GM23248 (cell line): ENCODE measurements around the gene ZNF33A. TPM values are rescaled to one million over a fixed set of nuclear protein-coding genes. Genes with fewer than 3 reads are reported as not detected.
A peak's percentile ranks its signal among the peaks of the same experiment; 100 is the strongest.
"Not testable (repeated sequence)": the region's sequence is repeated elsewhere in the genome, so short reads cannot be mapped to it uniquely, and the experiment has no call there.

Experiments
- DNase-seq: peaks from one replicate; pipeline ENCODE4 v3.0.0-alpha.2; 2015
- H2AFZ ChIP-seq: fragments of 200-600 bp; sonication (generic); 2 replicates; pipeline ENCODE4 v1.6.1; 2016; ENCODE audit warnings: antibody characterized with exemption
- H3F3A ChIP-seq: fragments of 200-600 bp; sonication (generic); 2 replicates; pipeline ENCODE4 v1.6.1; 2016; ENCODE audit warnings: mild to moderate bottlenecking, antibody characterized with exemption, mixed run types; ENCODE audit not compliant: insufficient read depth
- H3K27ac ChIP-seq: fragments of 200-600 bp; sonication (generic); 2 replicates; pipeline ENCODE4 v1.5.1; 2016; ENCODE audit warnings: mild to moderate bottlenecking
- H3K27me3 ChIP-seq: fragments of 200-600 bp; sonication (generic); replicated peaks from 2 replicates; pipeline ENCODE4 v1.6.1; 2016; ENCODE audit warnings: mild to moderate bottlenecking; ENCODE audit not compliant: insufficient read depth
- H3K36me3 ChIP-seq: fragments of 200-600 bp; sonication (generic); 2 replicates; pipeline ENCODE4 v1.6.1; 2016; ENCODE audit warnings: low read depth, mild to moderate bottlenecking
- H3K4me1 ChIP-seq: fragments of 200-600 bp; sonication (generic); 2 replicates; pipeline ENCODE4 v1.6.1; 2016; ENCODE audit warnings: mild to moderate bottlenecking; ENCODE audit not compliant: insufficient read depth
- H3K4me2 ChIP-seq: fragments of 200-600 bp; sonication (generic); one replicate; pipeline ENCODE4 v1.6.1; 2016; ENCODE audit warnings: mild to moderate bottlenecking; ENCODE audit not compliant: unreplicated experiment
- H3K4me3 ChIP-seq: fragments of 200-600 bp; sonication (generic); 2 replicates; pipeline ENCODE4 v1.5.1; 2016; ENCODE audit warnings: mild to moderate bottlenecking
- H3K79me2 ChIP-seq: fragments of 200-600 bp; sonication (generic); 2 replicates; pipeline ENCODE4 v1.6.1; 2016; ENCODE audit warnings: mild to moderate bottlenecking; ENCODE audit not compliant: insufficient read depth
- H3K9ac ChIP-seq: fragments of 200-600 bp; sonication (generic); 2 replicates; pipeline ENCODE4 v1.6.1; 2016; ENCODE audit warnings: mild to moderate bottlenecking
- H3K9me2 ChIP-seq: fragments of 200-600 bp; sonication (generic); 2 replicates; pipeline ENCODE4 v1.6.1; 2016; ENCODE audit warnings: mixed run types, mild to moderate bottlenecking, moderate library complexity; ENCODE audit not compliant: insufficient read depth
- H3K9me3 ChIP-seq: fragments of 200-600 bp; sonication (generic); one replicate; pipeline ENCODE4 v1.6.1; 2017; ENCODE audit warnings: low read depth
- H4K20me1 ChIP-seq: fragments of 200-600 bp; sonication (generic); 2 replicates; pipeline ENCODE4 v1.6.0; 2016; ENCODE audit not compliant: insufficient read depth
- EZH2 ChIP-seq: fragments of 200-600 bp; sonication (generic); IDR thresholded peaks from 2 replicates; pipeline ENCODE4 v1.6.1; 2018; ENCODE audit warnings: antibody characterized with exemption, mild to moderate bottlenecking; ENCODE audit not compliant: insufficient read depth, poor library complexity, severe bottlenecking
- EZH2phosphoT487 ChIP-seq: fragments of 200-600 bp; sonication (generic); IDR thresholded peaks from 2 replicates; pipeline ENCODE4 v1.6.1; 2018; ENCODE audit warnings: antibody characterized with exemption, moderate library complexity, mild to moderate bottlenecking, low read depth; ENCODE audit not compliant: insufficient read depth
- WGBS, 2 experiments: methylation state at CpG; one replicate each; pipeline ENCODE4 v1.1.6; 2015 to 2017; ENCODE audit warnings: low lambda C conversion rate in 2 of 2, low coverage in 1 of 2; ENCODE audit errors: missing lambda C conversion rate in 2 of 2; 5-methylcytosine and 5-hydroxymethylcytosine counted together
- in situ Hi-C: fragments of 300-500 bp; cut with MboI; formaldehyde crosslinking; loops from 2 replicates; pipeline ENCODE4 v1.15.0; 2020
- polyA plus RNA-seq: library from polyadenylated mRNA; unstranded; fragments of >200 nt; fragmentation: Nextera tagmentation; extraction: Ambion mirVana; gene quantifications from 2 replicates; pipeline ENCODE4 v1.2.1, GENCODE V29; 2016
- total RNA-seq: library from RNA; depleted of rRNA; stranded (reverse); fragments of >200 nt; shearing (Covaris generic); gene quantifications from 2 replicates; pipeline ENCODE4 v1.2.3, GENCODE V29; 2014

The ZNF33A gene
- total and polyA plus RNA-seq, 2 experiments from 2014 or later, result 6.6 to 7.6 TPM

DNA sequence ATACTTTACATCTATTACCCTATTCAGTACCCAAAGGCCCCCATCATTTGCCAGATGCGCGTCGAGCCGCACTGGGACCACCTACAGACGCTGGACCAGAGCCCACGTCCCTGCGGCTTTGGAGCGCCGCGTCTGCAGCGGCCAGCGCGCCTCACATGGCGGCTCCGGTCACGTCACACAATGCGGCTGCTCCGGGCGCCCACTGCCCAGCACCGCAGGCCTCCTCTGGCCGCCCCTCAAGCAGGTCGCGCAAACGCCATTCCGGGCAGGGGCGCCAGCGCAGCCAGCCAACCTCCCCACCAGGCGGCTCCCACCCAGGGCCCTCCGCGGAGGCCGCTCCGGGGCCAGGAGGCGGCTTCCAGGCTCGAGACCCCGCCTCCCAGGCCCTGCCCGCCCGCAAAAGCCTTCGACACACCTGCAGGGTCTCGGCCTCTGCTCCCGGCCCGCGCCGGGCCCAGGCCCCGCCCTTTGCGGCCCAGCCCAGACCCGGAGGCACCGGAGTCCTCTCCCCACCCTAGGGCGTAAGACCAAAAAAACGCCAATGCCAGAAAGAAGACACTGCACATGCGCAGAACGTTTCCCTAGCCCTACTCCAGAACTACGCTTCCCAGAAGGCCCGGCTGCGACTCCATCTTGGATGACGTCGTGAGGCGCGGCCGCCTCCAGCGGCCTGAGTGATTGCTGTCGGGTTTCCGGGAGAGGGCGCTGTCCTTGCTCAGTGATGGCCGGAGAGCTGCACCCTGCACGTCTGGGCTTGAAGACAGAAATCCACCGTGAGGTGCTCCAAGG is 34.2 kb upstream of the ZNF33A start, which contains the start of gene ZNF25:
ZNF25 (minus strand) TSS at position 557 of the 789 bp plus-strand sequence. CDS start 4,925 bp downstream, outside the sequence.
- 1 to 2% methylated on average over 50 to 61 of the region's 66 CpGs for WGBS, 2 experiments
- peaks cover 16% of the 10 kb centered on the region for H3F3A ChIP-seq
- peak within 1 kb of the TSS; percentile 98 for H3K9ac ChIP-seq
- H3K4me2 ChIP-seq, result peak within 1 kb of the TSS; percentile 100
- H3K9me2 ChIP-seq, result no peaks in the 10 kb centered on the region
- no peaks in the 10 kb centered on the region for H3K27me3 ChIP-seq
- TF ChIP-seq EZH2phosphoT487, result no peak
- TF ChIP-seq EZH2, result no peak
- peak within 1 kb of the TSS; percentile 99 for H2AFZ ChIP-seq
- H3K36me3 ChIP-seq, result no peaks in the 10 kb centered on the region
- in situ Hi-C loops, result loop anchor here (25.0 kb wide), 1 partner anchor 386 kb away; no protein-coding TSS in a partner anchor
- H3K4me3 ChIP-seq, result peak within 1 kb of the TSS; percentile 90
- H4K20me1 ChIP-seq, result no peaks in the 10 kb centered on the region
- H3K9me3 ChIP-seq, result no peaks in the 10 kb centered on the region
- H3K79me2 ChIP-seq, result peaks cover 48% of the 10 kb centered on the region
- peaks cover 12% of the 10 kb centered on the region for H3K4me1 ChIP-seq
- peak; percentile 99 for DNase-seq
- H3K27ac ChIP-seq, result peak within 1 kb of the TSS; percentile 88

DNA sequence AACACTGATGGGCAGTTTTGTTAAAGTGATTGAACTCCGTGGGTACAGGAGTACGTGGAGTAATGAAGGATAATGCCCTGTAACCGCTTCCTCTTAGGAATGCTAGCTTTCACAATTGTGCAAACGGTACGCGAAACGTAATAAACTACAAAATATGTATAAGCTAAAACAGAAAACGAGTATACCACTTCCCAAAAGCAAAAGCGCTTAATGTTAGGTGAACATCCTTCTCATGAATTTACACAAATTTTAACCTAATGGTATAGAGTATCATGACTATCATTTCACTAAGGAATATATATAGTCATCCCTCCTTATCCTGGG is 33.6 kb upstream of the ZNF33A start:
- WGBS, 2 experiments, result 1 to 3% methylated on average over 9 of the region's 9 CpGs
- H3K27me3 ChIP-seq, result no peaks in the 10 kb centered on the region
- H3F3A ChIP-seq, result peaks cover 16% of the 10 kb centered on the region
- no peaks in the 10 kb centered on the region for H3K9me2 ChIP-seq
- H3K9ac ChIP-seq, result peak overlapping the region; percentile 98
- peaks cover 12% of the 10 kb centered on the region for H3K4me1 ChIP-seq
- no peaks in the 10 kb centered on the region for H4K20me1 ChIP-seq
- peak overlapping the region; percentile 90 for H3K4me3 ChIP-seq
- no peak for DNase-seq
- H3K27ac ChIP-seq, result no peak overlapping the region
- H3K36me3 ChIP-seq, result no peaks in the 10 kb centered on the region
- H3K4me2 ChIP-seq, result peak overlapping the region; percentile 87
- peaks cover 45% of the 10 kb centered on the region for H3K79me2 ChIP-seq
- H2AFZ ChIP-seq, result peak overlapping the region; percentile 99
- no peaks in the 10 kb centered on the region for H3K9me3 ChIP-seq
- in situ Hi-C loops, result loop anchor here (25.0 kb wide), 1 partner anchor 385 kb away; no protein-coding TSS in a partner anchor
- TF ChIP-seq EZH2phosphoT487 (no peak), EZH2 (no peak)

DNA sequence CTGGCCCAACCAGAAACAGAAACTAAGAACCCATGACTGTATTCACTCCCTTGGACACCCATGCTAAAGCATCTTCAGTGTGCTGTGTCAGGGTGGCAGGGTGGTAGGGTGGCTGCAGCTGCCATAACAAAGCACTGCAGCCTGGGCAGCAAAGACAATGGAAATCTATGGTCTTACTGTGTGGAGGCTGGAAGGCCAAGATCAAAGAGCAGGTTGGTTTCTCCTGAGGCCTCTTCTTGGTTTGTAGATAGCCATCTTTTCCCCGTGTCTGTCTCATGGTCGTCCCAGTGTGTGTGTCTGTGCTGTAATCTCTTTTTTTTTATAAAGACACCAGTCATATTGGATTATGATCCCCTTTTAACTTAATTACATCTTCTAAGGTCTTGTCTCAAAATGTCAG is 18.8 kb upstream of the ZNF33A start:
- no peak overlapping the region for H2AFZ ChIP-seq
- no peak for DNase-seq
- no peaks in the 10 kb centered on the region for H3K27me3 ChIP-seq
- no peaks in the 10 kb centered on the region for H3K79me2 ChIP-seq
- no peak overlapping the region for H3K27ac ChIP-seq
- H3K4me2 ChIP-seq, result no peak overlapping the region
- no peaks in the 10 kb centered on the region for H3K36me3 ChIP-seq
- H3K9me3 ChIP-seq, result no peaks in the 10 kb centered on the region
- no peaks in the 10 kb centered on the region for H3F3A ChIP-seq
- no peaks in the 10 kb centered on the region for H3K9me2 ChIP-seq
- H3K9ac ChIP-seq, result no peak overlapping the region
- no peaks in the 10 kb centered on the region for H3K4me1 ChIP-seq
- no peaks in the 10 kb centered on the region for H4K20me1 ChIP-seq
- TF ChIP-seq EZH2 (no peak), EZH2phosphoT487 (no peak)
- WGBS, 2 experiments, result 9 to 20% methylated on average over 2 of the region's 2 CpGs
- in situ Hi-C loops, result loop anchor here (25.0 kb wide), 1 partner anchor 371 kb away; no protein-coding TSS in a partner anchor
- no peak overlapping the region for H3K4me3 ChIP-seq

DNA sequence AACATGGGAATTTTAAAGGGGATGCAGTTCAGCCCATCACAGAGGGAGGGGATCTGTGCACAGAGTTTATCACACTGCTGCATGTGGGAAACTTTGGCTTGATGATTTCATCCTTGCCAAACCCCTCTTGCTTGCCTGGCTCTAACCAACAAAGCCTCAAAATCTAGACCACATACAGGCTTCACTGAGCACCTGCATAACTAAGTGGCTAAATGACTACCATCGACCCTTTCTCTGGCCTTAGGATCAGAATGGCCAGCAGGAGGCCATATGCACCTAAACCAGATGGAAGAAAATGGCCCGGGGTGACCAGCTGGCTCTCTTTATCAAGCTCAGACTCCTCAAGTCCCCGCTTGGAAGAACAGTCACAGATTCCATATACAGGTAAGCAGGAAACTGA is 18.4 kb upstream of the ZNF33A start:
- no peaks in the 10 kb centered on the region for H4K20me1 ChIP-seq
- in situ Hi-C loops, result loop anchor here (25.0 kb wide), 1 partner anchor 370 kb away; no protein-coding TSS in a partner anchor

DNA sequence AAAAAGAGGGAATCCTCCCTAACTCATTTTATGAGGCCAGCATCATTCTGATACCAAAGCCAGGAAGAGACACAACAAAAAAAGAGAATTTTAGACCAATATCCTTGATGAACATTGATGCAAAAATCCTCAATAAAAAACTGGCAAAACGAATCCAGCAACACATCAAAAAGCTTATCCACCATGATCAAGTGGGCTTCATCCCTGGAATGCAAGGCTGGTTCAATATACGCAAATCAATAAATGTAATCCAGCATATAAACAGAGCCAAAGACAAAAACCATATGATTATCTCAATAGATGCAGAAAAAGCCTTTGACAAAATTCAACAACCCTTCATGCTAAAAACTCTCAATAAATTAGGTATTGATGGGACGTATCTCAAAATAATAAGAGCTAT is 11.6 kb upstream of the ZNF33A start:
- 29 to 43% methylated on average over 2 to 3 of the region's 3 CpGs for WGBS, 2 experiments
- H4K20me1 ChIP-seq, H3K27me3 ChIP-seq, H2AFZ ChIP-seq, H3F3A ChIP-seq, H3K4me2 ChIP-seq, H3K9me3 ChIP-seq, H3K27ac ChIP-seq, H3K4me3 ChIP-seq, H3K9me2 ChIP-seq, H3K4me1 ChIP-seq, H3K79me2 ChIP-seq, DNase-seq, H3K9ac ChIP-seq, H3K36me3 ChIP-seq: not testable (repeated sequence)
- in situ Hi-C loops, result loop anchor here (25.0 kb wide), 1 partner anchor 363 kb away; no protein-coding TSS in a partner anchor

More for the DNA sequence above, 18.4 kb upstream of the ZNF33A start:
- peak; percentile 7 for DNase-seq
- Histone ChIP-seq H3F3A (no peaks in the 10 kb centered on the region), H2AFZ (no peak overlapping the region), H3K27me3 (no peaks in the 10 kb centered on the region), H3K27ac (no peak overlapping the region), H3K36me3 (no peaks in the 10 kb centered on the region), H3K4me2 (no peak overlapping the region), H3K9ac (no peak overlapping the region), H3K79me2 (no peaks in the 10 kb centered on the region), H3K9me3 (no peaks in the 10 kb centered on the region), H3K9me2 (no peaks in the 10 kb centered on the region), H3K4me1 (no peaks in the 10 kb centered on the region), H3K4me3 (no peak overlapping the region)
- no peak for TF ChIP-seq EZH2phosphoT487
- no peak for TF ChIP-seq EZH2
- WGBS, 2 experiments, result 28 to 41% methylated on average over 3 of the region's 3 CpGs

DNA sequence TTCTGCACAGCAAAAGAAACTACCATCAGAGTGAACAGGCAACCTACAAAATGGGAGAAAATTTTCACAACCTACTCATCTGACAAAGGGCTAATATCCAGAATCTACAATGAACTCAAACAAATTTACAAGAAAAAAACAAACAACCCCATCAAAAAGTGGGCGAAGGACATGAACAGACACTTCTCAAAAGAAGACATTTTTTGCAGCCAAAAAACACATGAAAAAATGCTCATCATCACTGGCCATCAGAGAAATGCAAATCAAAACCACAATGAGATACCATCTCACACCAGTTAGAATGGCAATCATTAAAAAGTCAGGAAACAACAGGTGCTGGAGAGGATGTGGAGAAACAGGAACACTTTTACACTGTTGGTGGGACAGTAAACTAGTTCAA is 10.0 kb upstream of the ZNF33A start:
- H3K9me2 ChIP-seq, H3K4me2 ChIP-seq, H3K79me2 ChIP-seq, H3K4me1 ChIP-seq, H3K36me3 ChIP-seq, H3K27me3 ChIP-seq, in situ Hi-C loops, H3K9ac ChIP-seq, DNase-seq, H2AFZ ChIP-seq, H3K27ac ChIP-seq, H4K20me1 ChIP-seq, H3K9me3 ChIP-seq, H3K4me3 ChIP-seq, H3F3A ChIP-seq: not testable (repeated sequence)
- 30 to 35% methylated on average over 1 of the region's 1 CpG for WGBS, 2 experiments
